Suprapubic skin (tissue), 4 donors: ENCODE measurements around the gene SEL1L3.

Source experiments
- EP300 ChIP-seq: sonication (generic); formaldehyde crosslinking; IDR thresholded peaks from one replicate; pipeline ENCODE4 v1.6.1; 2017; ENCODE audit warnings: antibody characterized with exemption
- POLR2A ChIP-seq, 2 donors: fragments of 450-650 bp; IDR thresholded peaks; one replicate each; pipeline ENCODE4 v1.6.1; 2017; ENCODE audit warnings: antibody characterized with exemption in 2 of 2, mild to moderate bottlenecking in 2 of 2, moderate library complexity in 2 of 2
- POLR2AphosphoS5 ChIP-seq, 3 donors: sonication (generic); formaldehyde crosslinking; IDR thresholded peaks; one replicate each; pipeline ENCODE4 v1.6.1; 2017; ENCODE audit warnings: antibody characterized with exemption in 3 of 3
- TF ChIP-seq, protein P1 (sequence below), 2 donors: fragments of 200-600 bp in 1 of 2; fragments of 450-650 bp in 1 of 2; sonication (generic) in 1 of 2; IDR thresholded peaks; one replicate each; pipeline ENCODE4 v1.5.1; 2016 to 2019; ENCODE audit warnings: antibody characterized with exemption in 2 of 2, mild to moderate bottlenecking in 1 of 2, moderate library complexity in 1 of 2

DNA sequence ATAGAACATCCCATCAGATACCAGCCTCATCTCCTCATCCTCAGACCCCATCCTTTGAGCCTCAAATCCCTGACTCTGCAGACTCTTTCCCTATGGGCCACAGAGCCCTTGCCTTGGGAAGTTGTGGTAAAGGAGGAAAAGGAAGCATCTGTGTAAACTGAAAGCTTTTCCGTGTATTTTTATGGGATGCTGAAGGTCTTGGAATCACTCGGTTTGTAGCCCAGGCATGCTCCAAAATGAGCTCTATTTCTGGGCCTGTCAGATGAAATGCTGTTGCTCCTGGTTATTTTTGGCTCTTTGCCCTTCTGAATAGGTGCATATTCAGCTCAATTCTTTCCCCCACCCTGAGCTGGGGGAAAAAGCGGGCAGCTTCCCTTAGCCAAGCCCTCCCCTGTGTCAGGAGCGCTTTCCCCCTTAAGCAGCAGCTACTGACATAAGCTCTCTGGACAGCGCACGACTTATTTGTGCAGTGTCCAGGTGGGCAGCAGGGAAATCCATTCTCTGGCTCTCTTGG lies 5.0 kb upstream of the SEL1L3 start:
- TF ChIP-seq, protein P1, sequence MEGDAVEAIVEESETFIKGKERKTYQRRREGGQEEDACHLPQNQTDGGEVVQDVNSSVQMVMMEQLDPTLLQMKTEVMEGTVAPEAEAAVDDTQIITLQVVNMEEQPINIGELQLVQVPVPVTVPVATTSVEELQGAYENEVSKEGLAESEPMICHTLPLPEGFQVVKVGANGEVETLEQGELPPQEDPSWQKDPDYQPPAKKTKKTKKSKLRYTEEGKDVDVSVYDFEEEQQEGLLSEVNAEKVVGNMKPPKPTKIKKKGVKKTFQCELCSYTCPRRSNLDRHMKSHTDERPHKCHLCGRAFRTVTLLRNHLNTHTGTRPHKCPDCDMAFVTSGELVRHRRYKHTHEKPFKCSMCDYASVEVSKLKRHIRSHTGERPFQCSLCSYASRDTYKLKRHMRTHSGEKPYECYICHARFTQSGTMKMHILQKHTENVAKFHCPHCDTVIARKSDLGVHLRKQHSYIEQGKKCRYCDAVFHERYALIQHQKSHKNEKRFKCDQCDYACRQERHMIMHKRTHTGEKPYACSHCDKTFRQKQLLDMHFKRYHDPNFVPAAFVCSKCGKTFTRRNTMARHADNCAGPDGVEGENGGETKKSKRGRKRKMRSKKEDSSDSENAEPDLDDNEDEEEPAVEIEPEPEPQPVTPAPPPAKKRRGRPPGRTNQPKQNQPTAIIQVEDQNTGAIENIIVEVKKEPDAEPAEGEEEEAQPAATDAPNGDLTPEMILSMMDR (IDR thresholded peaks at IDR 0.05): no peak
- TF ChIP-seq POLR2A (IDR thresholded peaks at IDR 0.05) (no peak), POLR2AphosphoS5 (IDR thresholded peaks at IDR 0.05) (no peak), EP300 (no peak)
